ENCODE data around the gene ACAA2. TPM values are rescaled to one million over a fixed set of nuclear protein-coding genes. Genes with fewer than 3 reads are reported as not detected.

The ACAA2 gene
- total and polyA plus RNA-seq, 4 donors = 35.2 to 52.8 (median 44.9) TPM

- no peaks in the 10 kb centered on the region for H3K27me3 ChIP-seq (ENCODE audit: control insufficient read depth in 3 of 3, insufficient read depth in 3 of 3, low read length in 2 of 3)
- H3K9ac ChIP-seq (ENCODE audit: insufficient read depth in 1 of 2, low read length in 2 of 2) = no peak overlapping the region
- TF ChIP-seq, protein P1, sequence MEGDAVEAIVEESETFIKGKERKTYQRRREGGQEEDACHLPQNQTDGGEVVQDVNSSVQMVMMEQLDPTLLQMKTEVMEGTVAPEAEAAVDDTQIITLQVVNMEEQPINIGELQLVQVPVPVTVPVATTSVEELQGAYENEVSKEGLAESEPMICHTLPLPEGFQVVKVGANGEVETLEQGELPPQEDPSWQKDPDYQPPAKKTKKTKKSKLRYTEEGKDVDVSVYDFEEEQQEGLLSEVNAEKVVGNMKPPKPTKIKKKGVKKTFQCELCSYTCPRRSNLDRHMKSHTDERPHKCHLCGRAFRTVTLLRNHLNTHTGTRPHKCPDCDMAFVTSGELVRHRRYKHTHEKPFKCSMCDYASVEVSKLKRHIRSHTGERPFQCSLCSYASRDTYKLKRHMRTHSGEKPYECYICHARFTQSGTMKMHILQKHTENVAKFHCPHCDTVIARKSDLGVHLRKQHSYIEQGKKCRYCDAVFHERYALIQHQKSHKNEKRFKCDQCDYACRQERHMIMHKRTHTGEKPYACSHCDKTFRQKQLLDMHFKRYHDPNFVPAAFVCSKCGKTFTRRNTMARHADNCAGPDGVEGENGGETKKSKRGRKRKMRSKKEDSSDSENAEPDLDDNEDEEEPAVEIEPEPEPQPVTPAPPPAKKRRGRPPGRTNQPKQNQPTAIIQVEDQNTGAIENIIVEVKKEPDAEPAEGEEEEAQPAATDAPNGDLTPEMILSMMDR (IDR thresholded peaks at IDR 0.05; ENCODE audit: control extremely low read depth, extremely low read depth) = no peak
- no peaks in the 10 kb centered on the region for H3K4me1 ChIP-seq (ENCODE audit: control insufficient read depth in 5 of 5, insufficient read depth in 5 of 5, low read length in 5 of 5)
- ATAC-seq (ENCODE audit: insufficient read depth, low FRiP score) (no peak), DNase-seq (no peak)
- H3K9me3 ChIP-seq (ENCODE audit: control insufficient read depth in 4 of 4, insufficient read depth in 3 of 4, low read length in 3 of 4) = peaks cover 0 to 5% (median 2%) of the 10 kb centered on the region in 4 donors
- H3K4me3 ChIP-seq = no peak overlapping the region
- H3K27ac ChIP-seq (ENCODE audit: low read depth in 1 of 2, low read length in 1 of 2) = no peak overlapping the region
- H3K36me3 ChIP-seq (ENCODE audit: control insufficient read depth in 4 of 4, insufficient read depth in 4 of 4, low read length in 4 of 4) = peaks cover 9 to 28% (median 16%) of the 10 kb centered on the region in 4 donors
- 79 to 84% methylated on average over 8 of the region's 8 CpGs for WGBS, 2 donors
Measured at GRCh38 chr18:49778826-49779465, 34.4 kb downstream of the ACAA2 start.

DNA sequence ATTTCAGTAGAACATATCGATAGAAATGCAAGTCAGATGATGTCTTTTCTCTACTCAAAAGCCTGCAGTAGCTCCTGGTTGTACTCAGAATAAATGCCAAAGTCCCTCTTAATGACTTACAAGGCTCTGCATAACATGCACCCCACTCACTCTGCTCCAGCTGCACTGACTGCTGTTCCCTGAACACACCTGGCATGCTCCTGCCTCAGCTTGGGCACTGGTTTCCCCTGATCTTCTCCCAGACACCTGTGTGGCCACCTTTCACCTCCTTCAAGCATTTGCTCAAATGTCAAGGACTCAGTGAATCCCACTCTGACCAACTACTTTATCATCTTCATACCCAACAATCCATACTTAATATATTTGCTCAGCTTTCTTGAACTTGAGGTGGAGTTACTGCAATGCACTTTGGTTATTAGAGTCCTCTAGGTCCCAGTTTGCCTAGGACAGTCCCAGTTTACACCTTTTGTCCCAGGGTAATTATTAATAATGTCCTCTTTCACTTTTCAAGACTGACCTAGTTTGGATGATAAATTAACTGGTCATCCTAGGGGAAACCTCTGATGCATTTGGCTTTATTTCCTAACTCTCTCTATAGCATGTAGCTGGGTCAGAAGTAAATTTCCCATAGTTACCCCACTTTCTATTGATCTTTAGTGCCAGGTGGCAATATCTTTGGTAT, 44.1 kb downstream of the ACAA2 start:
- Histone ChIP-seq H3K27ac (ENCODE audit: low read depth in 1 of 2, low read length in 1 of 2) (no peak overlapping the region), H3K4me1 (ENCODE audit: control insufficient read depth in 5 of 5, insufficient read depth in 5 of 5, low read length in 5 of 5) (no peaks in the 10 kb centered on the region), H3K27me3 (ENCODE audit: control insufficient read depth in 3 of 3, insufficient read depth in 3 of 3, low read length in 2 of 3) (no peaks in the 10 kb centered on the region), H3K4me3 (no peak overlapping the region), H3K9ac (ENCODE audit: insufficient read depth in 1 of 2, low read length in 2 of 2) (no peak overlapping the region), H3K36me3 (ENCODE audit: control insufficient read depth in 4 of 4, insufficient read depth in 4 of 4, low read length in 4 of 4) (no peaks in the 10 kb centered on the region), H3K9me3 (ENCODE audit: control insufficient read depth in 4 of 4, insufficient read depth in 3 of 4, low read length in 3 of 4) (peaks cover 0 to 2% (median 0%) of the 10 kb centered on the region in 4 donors)
- ATAC-seq (ENCODE audit: insufficient read depth, low FRiP score) (no peak), DNase-seq (no peak)
- 88 to 90% methylated on average over 1 of the region's 1 CpG for WGBS, 2 donors
- TF ChIP-seq, protein P1 (IDR thresholded peaks at IDR 0.05; ENCODE audit: control extremely low read depth, extremely low read depth) = no peak

GRCh38 chr18:49768051-49768391, 45.3 kb downstream of the ACAA2 start:
- Histone ChIP-seq H3K4me1 (ENCODE audit: control insufficient read depth in 5 of 5, insufficient read depth in 5 of 5, low read length in 5 of 5) (no peaks in the 10 kb centered on the region), H3K27me3 (ENCODE audit: control insufficient read depth in 3 of 3, insufficient read depth in 3 of 3, low read length in 2 of 3) (no peaks in the 10 kb centered on the region), H3K27ac (ENCODE audit: low read depth in 1 of 2, low read length in 1 of 2) (no peak overlapping the region), H3K36me3 (ENCODE audit: control insufficient read depth in 4 of 4, insufficient read depth in 4 of 4, low read length in 4 of 4) (no peaks in the 10 kb centered on the region), H3K9me3 (ENCODE audit: control insufficient read depth in 4 of 4, insufficient read depth in 3 of 4, low read length in 3 of 4) (peaks cover 0 to 2% (median 0%) of the 10 kb centered on the region in 4 donors), H3K4me3 (no peak overlapping the region), H3K9ac (ENCODE audit: insufficient read depth in 1 of 2, low read length in 2 of 2) (no peak overlapping the region)
- 39 to 42% methylated on average over 5 of the region's 5 CpGs for WGBS, 2 donors
- TF ChIP-seq, protein P1 (IDR thresholded peaks at IDR 0.05; ENCODE audit: control extremely low read depth, extremely low read depth) = peak; percentile 41
- peak; percentile 41 for ATAC-seq (ENCODE audit: insufficient read depth, low FRiP score)
- peak; percentile 65 to 81 (median 72) for DNase-seq
